GM21576 (cell line): ENCODE measurements around the gene LHX2.

ENCODE experiments used
- ATAC-seq: cut with Tn5 transposase; IDR thresholded peaks from one replicate; pipeline ENCODE4 v1.9.1; 2021; ENCODE audit warnings: mild to moderate bottlenecking, moderate library complexity; ENCODE audit not compliant: unreplicated experiment

Gene LHX2

DNA sequence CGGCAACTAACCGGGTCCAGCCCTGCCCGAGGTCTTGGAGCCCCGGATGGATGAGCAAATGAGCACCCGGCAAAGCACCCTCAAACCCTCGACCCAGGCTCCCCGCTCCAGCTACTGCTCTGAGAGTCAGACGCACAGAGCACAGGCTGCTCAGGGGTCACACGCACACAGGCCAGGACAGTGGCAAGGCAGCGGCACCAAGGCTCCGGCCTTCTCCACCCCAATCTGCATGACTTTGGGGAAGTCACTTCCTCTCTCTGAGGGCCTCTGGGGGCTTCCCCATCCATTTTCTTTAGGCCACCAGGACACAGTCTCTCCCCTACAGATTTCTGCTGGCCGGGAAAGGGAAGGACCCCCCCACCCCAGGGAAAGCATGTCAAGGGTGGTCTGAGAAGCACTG lies 18.0 kb downstream of the LHX2 start:
- ATAC-seq, result no peak

DNA sequence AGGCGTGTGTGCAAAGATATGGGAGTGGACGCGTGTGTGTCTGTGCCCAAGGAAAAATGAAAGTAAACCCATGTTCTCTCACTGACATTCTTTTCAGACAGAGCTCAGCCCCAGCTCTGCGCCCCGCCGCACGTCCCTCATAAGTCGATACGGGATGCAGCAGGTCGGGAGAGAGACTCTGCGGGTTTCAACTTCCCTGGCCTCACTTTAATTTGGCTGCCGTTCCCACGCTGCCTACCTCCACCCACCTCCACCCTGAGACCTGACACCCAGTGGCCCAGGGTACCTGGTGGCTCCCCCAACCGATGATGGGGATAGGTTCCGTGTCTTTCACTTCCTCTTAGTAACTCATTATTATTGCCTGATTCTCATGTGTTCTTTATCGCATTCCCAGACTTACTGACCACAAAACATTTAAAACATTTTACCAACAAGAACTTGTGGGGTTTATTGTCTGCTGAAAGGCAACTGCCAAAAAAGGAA lies 19.4 kb downstream of the LHX2 start:
- no peak for ATAC-seq

DNA sequence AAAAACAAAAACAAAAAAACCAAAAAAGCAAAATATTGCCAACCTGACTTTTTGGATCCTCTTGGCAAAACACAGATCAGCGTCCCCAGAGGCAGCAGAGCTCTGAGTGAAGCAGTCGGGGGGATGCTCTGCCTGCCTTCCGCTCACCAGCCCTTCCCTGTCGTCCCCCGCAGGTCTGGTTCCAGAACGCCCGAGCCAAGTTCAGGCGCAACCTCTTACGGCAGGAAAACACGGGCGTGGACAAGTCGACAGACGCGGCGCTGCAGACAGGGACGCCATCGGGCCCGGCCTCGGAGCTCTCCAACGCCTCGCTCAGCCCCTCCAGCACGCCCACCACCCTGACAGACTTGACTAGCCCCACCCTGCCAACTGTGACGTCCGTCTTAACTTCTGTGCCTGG lies 20.7 kb downstream of the LHX2 start:
- no peak for ATAC-seq

DNA sequence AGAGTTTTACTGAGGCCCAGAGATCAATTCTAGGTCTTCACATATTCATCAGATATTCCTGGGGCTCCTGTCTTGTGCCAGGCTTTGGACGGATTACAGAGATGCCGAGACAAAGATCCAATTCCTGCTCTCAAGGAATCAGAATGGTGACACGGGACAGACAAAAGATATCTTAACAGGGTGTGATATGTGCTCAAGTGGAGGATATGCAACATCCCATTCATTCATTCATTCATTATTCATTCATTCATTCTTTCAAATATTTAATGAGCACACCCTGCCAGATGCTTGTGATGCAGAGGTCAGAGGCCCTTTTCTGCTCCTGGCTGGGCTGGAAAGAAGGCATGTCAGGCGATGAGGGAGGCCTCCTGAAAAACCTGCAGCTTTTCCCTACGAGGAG lies 21.8 kb downstream of the LHX2 start:
- ATAC-seq, result no peak

DNA sequence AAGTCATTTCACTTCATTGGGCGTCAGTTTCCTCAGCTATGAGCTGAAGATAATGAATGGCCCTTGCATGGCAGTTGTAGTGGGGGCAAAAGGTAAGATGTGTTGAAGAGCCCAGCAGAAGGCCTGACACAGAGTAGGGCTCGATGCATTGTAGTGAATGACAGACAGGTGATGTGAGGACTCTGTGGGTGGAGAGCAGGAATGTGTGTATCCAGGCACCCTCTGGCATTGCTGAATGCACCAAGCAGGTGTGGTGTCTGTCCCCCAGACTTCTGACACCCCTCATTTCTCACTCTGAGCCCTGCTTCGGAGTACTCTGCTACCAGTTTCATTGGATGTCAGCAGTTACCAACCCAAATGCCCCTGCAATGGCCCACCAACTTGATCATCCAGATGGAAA lies 22.4 kb downstream of the LHX2 start:
- no peak for ATAC-seq

DNA sequence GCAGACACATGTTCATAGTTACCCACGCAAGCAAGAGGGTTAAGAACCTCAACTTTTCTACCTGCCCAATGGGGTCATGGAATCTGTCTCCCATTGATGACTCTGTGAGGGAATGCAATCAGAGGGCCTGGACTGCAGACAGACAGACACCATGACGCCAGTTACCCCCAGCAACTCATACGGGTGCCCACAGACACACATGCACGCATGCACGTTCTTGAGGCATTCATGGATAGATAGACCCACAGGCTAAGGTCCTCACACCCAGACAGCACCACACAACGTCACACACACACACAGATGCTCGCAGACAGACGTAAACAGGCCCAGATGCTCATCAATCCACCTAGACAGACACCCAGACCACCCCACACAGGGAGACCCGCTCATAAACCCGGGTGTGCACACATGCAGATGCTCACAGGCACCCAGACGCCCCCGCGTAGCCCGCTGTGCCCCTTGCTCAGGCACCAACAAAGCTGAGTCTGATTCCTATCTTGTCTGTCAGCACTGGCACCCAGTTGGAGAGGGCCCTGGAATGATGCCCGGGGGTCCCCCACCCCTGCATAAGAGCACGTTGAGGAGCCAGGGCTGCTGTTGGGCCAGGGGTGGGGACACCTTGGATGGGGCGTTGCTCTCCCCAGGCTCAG lies 23.6 kb downstream of the LHX2 start:
- no peak for ATAC-seq

DNA sequence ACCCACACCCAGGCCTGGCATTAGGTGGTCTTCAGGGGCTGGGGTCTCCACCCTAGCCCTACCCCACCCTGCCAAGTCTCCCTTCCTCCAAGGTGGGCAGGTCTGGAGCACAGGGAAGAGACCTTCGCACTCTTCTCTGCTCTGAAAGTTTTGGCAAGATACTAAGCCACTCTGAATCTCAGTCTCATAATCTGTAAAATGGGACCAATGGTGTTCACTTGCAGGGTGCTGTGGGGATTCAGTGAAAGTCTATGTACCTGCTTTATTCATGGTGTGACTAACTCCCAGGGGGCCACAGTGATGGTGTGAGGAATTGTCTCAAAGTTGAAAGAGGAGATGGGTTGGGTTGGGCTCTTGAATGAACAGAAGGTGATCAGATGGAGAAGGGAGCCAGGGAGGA lies 25.0 kb downstream of the LHX2 start:
- no peak for ATAC-seq

DNA sequence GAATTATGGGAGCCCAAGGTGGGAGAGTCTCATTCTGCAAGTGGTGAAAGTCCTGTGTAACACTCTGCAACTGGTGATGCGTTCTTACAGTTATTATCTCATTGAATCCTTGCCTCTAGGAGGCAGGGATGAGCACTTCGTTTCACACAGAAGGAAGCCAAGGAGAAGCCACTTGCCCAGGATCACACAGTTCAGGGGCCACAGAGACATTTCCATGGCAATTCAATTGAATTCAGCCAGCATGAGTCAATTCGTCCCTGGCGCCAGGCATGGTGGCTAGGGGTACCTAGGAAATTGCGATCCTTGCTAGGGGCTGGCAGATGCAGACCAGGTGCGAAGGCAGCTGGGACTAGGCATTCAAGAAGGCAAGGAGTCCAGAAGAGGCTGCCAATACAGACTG lies 26.2 kb downstream of the LHX2 start:
- no peak for ATAC-seq

DNA sequence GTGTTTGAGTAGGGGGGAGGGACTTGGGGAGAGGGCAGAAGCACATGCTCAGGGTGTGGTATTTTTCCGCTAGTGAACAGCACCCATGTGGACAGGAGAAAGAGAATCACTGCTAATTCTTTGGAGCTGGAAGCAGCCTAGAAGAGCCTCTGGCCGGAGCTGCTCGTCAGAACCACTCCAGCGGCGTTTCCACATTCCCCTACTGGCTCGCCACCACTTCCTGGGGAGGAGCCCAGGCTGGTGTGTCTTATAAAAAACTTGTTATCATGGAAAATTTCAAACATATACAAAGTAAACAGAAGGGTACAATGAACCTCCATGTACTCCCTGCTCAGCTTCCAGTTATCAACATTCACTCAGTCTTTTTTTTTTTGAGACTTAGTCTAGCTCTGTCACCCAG lies 26.7 kb downstream of the LHX2 start:
- ATAC-seq, result no peak

DNA sequence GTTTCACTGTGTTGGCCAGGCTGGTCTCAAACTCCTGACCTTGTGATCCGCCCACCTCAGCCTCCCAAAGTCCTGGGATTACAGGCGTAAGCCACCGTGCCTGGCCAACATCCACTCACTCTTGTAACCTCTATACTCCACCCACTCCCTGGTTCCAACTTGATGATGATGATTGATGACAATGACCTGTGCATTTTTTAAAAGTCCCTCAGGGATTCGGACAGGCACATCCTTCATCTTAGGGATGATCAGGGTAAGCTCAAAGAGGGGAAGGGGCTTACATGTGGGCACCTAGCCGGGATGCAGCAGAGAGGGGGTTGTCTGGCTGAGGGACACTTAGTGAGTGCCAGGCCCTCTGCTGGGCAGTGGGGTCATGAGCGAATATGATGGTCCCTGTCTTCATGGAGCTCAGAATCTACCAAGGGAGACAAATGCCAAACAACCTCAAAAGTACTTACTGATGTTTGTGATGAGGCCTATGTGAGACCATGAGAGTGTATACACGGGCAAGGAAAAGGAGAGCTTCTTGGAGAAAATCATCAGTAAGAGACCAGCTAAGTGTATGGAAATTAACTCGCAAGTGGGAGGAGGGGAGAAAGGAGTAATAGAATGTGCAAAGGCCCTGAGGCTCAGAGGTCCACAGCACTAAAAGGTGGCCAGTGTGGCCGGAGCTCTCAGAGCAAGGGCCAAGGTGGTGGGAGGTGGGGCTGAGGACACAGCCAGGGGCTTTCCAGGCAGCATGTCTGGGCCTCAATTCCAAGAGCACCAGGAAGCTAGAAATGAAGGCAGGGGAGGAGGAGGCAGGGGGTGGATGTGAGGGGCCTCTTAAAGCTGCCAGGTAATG lies 27.4 kb downstream of the LHX2 start:
- ATAC-seq, result no peak

DNA sequence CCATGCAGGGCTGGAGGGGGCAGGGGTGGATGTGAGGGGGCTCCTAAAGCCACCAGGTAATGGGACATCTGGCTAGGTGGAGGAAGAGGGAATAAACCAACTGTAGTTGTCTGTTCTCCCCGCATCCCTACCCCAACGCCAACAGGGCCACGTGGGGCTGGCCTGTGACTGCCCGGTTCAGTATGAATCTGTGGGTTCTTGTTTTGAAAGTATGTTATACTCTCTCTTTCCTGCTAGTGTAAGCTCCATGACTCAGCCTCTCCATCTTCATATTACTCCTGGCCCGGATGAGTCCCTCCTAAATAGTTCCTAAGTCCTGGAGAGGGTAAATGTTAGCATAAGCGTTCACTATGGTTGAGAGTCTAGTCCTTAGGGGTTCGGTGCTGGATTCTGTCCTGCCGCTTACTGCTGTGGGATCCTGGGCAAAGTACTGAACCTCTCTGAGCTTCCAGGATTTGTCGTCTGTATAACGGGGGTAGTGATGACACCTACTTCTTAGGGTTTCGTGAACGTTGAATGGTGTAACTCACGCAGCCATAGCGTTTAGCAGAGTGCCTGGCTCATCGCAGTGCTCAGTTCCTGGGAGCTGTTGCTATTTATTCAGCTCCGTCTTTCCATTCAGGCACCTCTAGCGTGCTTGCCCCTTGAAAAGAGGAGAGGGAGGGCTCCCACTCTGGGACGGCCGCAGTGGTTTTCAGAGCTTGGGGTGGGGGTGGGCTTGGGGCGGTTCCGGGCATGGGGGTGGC lies 28.8 kb downstream of the LHX2 start:
- no peak for ATAC-seq

DNA sequence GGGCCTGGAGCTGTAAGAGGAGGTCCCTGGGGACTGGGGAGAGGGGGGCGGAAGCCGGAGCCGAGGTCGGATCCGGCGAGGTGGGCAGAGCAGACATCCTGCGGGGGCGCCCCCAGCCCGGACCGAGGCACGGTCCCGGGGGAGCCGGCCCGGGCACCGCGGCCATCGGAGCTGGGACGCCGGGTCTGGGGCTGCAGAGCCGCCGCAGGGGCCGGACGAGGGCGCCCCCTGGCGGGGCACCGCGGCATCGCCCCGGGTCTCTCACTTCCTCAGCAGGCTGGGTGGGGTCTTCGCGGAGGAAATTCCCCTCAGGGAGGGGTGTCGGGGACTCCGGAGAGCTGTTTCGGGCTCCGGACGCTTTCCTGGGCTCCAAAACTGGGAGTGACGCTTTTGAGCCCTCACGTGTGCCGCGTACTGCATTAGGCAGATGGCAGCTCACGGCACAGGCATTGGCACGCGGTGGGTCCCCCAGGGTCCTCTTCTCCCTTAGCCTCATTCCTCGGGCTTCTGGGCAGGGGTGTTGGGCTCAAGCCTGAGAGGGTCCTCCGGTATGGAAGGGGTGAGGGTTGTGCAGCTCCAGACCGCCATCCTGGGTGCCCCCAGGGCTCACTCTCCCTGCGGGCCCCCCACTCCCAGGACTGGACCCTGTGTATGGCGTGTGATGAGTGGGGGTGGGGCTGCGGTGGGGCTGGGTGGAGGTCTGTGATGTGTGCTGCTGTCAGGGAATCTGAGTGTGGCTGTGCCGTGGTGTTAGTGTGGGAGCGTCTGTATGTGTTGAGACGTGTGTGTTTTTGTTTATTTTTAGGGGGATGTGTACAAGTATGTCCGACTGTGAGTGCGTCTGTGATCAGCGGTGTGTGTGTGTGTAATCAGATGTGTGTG lies 29.6 kb downstream of the LHX2 start:
- no peak for ATAC-seq

DNA sequence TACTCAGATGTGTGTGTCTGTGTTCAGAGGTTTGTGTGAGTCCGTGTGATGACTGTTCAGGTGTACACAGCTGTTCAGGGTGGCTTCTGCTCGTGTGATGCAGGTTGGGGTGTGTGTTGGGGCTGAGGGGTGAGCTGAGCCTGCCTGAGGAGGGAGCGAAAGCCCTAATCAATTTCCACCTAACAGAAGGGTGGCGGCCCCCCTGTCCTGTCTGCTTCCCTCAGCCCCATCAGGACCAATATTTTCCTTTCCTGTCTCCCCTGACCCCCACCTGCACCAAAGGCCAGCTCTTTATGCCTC lies 30.2 kb downstream of the LHX2 start:
- no peak for ATAC-seq

DNA sequence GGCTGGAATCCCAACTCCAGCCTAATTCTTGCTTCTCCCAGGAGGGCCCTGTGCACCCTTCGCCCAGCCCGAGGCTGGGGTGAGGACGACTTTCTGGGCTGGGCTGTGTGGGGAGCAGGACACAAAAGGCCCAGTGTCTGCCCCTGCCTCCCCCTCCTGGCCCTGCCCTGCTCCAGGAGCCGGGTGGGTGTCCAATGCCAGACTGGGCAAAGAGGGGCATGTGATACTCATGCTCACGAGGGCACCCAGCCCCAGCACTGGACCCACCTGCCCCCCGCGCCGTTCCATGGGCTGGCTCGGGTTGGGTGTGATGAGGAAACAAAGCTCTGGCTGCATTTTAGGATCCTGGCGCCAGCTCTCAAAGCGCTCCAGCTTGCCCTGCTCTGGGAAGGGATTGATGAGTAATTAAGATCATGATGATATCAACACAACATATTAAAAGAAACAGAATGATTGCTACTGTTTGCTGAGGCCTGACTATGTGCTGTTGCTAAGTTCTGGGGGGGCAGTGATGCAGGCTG lies 30.7 kb downstream of the LHX2 start:
- no peak for ATAC-seq

DNA sequence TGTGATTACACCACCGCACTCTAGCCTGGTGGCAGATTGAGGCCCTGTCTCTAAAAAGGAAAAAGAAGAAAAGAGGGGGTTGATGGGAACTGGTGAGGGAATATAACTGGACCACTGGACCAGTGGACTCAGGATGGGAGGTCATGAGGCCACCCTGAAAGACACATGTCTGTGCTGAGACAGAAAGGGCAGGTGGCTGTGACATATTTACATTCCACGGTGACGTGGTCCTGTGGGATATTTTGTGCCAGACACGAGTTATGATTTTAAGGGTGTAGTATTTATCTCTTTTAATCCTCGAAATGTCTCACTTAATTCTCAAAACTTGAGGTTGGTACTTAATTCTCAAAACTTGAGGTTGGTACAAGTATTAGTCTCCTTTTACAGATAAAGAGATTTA lies 32.9 kb downstream of the LHX2 start:
- ATAC-seq, result no peak

DNA sequence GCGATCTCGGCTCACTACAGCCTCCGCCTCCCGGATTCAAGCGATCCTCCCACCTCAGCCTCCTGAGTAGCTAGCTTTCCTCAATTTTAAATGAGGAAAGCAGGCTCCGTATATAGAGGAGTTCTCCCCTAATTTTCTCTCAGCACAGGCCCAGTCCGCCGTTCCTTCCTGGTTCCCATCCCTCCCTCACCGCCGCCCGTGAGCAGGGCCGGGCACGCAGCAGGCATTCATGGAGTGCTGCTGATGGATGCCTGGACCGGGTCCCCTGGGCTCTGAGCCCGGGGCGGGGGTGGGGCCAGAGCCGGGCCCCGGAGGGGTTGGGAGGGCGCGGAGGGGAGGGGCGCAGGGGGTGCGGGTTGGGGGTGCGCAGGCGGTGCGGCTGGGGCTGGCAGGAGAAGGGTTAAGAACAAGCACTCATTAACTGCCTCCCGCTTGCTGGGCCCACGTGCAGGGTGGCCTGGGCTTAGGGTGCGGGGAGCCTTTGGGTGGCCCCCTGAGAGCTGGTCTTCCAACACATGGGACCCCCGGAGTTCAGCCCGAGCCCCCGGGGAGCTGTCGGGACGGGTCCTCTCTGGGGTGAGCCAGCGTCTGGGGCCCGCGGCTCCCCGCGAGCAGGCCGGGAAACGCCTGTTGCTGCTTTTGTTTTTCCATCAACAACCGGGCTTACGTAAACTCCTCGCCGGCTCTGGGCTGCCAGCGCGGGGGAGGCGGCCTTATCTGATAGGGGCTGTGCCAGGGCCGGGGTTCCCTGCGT lies 33.7 kb downstream of the LHX2 start:
- no peak for ATAC-seq

DNA sequence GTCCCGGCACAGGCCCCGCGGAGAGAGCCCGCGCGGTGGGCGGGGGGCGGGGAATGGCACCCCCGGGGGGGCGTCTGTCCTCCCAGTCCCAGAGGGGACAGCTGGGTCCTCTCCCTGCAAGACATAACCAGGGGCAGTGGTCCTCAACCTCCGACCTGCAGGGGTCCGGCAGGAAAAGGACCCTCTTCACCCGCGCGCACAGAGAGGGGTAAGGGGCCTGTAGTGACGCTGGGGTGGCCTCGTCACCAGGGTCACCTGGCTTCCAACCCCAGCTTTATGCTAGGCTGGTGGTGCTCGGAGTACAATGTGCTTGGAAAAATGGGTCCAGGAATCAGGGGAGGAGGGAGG lies 34.2 kb downstream of the LHX2 start:
- ATAC-seq, result no peak

DNA sequence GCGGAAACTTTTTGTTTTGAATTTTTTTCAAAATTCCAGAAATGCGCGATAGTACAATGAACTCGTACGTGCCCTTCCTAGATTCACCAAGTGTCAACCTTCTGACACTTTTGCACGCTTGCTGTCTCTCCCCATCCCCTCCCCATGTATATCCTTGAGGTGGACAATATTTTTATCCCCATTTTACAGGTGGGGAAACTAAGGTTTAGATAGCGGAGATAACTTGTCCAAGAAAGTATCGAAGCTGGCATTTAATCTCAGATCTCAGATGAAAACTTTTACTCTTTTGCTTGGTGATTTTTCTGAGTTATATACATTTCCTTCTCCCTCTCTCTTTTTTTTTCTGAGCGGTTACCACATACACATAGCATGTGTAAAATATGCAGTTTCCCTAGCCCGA lies 34.6 kb downstream of the LHX2 start:
- no peak for ATAC-seq

DNA sequence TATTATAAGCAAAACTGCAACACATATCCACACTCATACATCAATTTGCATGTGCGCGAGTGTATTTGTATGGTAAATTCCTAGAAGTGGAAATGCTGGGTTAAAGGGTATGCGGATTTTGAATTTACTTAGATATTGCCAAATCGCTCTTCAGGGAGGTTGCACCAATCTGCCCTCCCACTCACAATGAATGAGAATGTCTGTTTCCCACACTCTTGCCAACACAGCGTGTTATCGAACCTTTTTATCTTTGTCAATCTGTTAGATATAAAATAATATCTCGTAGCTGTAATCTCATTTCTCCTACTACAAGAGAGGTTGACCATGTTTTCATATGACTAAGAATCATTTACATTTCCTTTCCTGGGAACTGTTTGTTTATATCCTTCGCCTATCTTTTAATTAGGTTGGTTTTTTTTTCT lies 35.7 kb downstream of the LHX2 start:
- ATAC-seq, result no peak

DNA sequence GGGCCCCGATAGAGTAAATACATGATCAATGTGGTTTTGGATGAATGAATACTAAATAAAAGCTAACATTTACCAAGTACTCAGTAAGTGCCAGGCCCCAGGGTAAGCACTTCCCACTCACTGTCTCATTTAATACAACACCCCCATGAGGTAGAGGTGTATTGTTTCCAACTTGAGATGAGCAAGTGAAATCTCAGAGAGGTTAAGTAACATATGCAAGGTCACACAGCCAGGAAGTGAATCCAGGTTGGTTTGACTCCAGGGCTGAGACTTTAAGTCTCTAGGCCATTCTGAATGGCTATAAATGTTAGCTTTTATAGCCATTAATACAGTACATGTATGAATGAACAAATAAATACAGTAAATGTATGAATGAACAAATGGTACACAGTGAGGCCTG lies 39.4 kb downstream of the LHX2 start:
- ATAC-seq, result no peak
